Nephron progenitor cell (in vitro differentiated cells): ENCODE measurements around the gene C1orf21.

ENCODE experiments used
- DNase-seq: peaks from one replicate; pipeline ENCODE4 v3.0.0; 2021
- H3K27ac Mint-ChIP-seq: 2 replicates; pipeline ENCODE4 v1.8.0; 2021; ENCODE audit warnings: mild to moderate bottlenecking, moderate library complexity, mixed read lengths
- H3K27me3 Mint-ChIP-seq: 2 replicates; pipeline ENCODE4 v1.8.0; 2021; ENCODE audit warnings: mild to moderate bottlenecking, low read depth, mixed read lengths; ENCODE audit not compliant: poor library complexity
- H3K36me3 Mint-ChIP-seq: 2 replicates; pipeline ENCODE4 v1.8.0; 2021; ENCODE audit warnings: low read depth, mixed read lengths
- H3K4me1 Mint-ChIP-seq: 2 replicates; pipeline ENCODE4 v1.8.0; 2021; ENCODE audit warnings: mixed read lengths
- H3K4me3 Mint-ChIP-seq: 2 replicates; pipeline ENCODE4 v1.8.0; 2021; ENCODE audit warnings: mild to moderate bottlenecking, moderate library complexity, mixed read lengths
- H3K9me3 Mint-ChIP-seq: 2 replicates; pipeline ENCODE4 v1.8.0; 2021; ENCODE audit warnings: mild to moderate bottlenecking, moderate library complexity, mixed read lengths
- CTCF ChIP-seq: fragments of 200-600 bp; sonication (generic); IDR thresholded peaks from 2 replicates; pipeline ENCODE4 v1.5.0; 2021; ENCODE audit warnings: antibody characterized with exemption

Gene C1orf21

GRCh38 chr1:184545601-184546000 is 158.8 kb downstream of the C1orf21 start:
- H3K4me1 Mint-ChIP-seq: no peaks in the 10 kb centered on the region
- no peak for TF ChIP-seq CTCF
- peaks cover 3% of the 10 kb centered on the region for H3K27me3 Mint-ChIP-seq
- no peak for DNase-seq
- no peak overlapping the region for H3K27ac Mint-ChIP-seq
- no peaks in the 10 kb centered on the region for H3K9me3 Mint-ChIP-seq
- H3K4me3 Mint-ChIP-seq: no peak overlapping the region
- H3K36me3 Mint-ChIP-seq: no peaks in the 10 kb centered on the region

- TF ChIP-seq CTCF: no peak
- Mint-ChIP-seq H3K4me1 (peaks cover 11% of the 10 kb centered on the region), H3K27ac (no peak overlapping the region), H3K9me3 (no peaks in the 10 kb centered on the region), H3K27me3 (peaks cover 3% of the 10 kb centered on the region), H3K4me3 (no peak overlapping the region), H3K36me3 (no peaks in the 10 kb centered on the region)
- no peak for DNase-seq
These were observed 165.6 kb downstream of the C1orf21 start for GRCh38 chr1:184552446-184552845.

DNA sequence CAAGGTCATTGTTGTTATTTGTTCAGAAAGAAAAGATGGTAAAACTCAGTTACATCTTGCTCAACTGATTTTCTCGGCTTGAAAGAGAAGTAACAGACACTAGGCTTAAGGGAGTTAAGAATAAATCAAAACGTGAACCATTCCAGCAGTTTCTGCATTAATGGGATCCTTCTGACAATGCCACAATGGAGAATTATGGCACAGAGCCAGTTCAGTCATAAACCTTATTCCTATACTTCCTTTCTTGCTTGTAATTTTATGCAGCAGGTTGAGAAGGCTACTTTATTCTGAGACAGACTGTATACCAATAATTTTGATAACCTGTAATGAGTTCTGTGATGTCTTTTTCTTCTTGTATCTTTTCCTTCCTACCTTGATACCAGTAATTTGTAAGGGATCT is 167.0 kb downstream of the C1orf21 start:
- H3K9me3 Mint-ChIP-seq: no peaks in the 10 kb centered on the region

GRCh38 chr1:184555665-184556641 is 169.1 kb downstream of the C1orf21 start:
- Mint-ChIP-seq H3K4me3 (no peak overlapping the region), H3K27ac (no peak overlapping the region)

More for the DNA sequence above, 167.0 kb downstream of the C1orf21 start:
- Mint-ChIP-seq H3K27me3 (peaks cover 3% of the 10 kb centered on the region), H3K27ac (no peak overlapping the region), H3K4me3 (no peak overlapping the region), H3K4me1 (peaks cover 11% of the 10 kb centered on the region), H3K36me3 (no peaks in the 10 kb centered on the region)
- TF ChIP-seq CTCF: no peak
- no peak for DNase-seq

GRCh38 chr1:184556665-184557064 is 169.8 kb downstream of the C1orf21 start:
- H3K36me3 Mint-ChIP-seq: no peaks in the 10 kb centered on the region

More at GRCh38 chr1:184555665-184556641, 169.1 kb downstream of the C1orf21 start:
- Mint-ChIP-seq H3K36me3 (no peaks in the 10 kb centered on the region), H3K9me3 (no peaks in the 10 kb centered on the region), H3K4me1 (peaks cover 11% of the 10 kb centered on the region), H3K27me3 (peaks cover 3% of the 10 kb centered on the region)
- no peak for TF ChIP-seq CTCF
- DNase-seq: no peak

More at GRCh38 chr1:184556665-184557064, 169.8 kb downstream of the C1orf21 start:
- no peak for TF ChIP-seq CTCF
- Mint-ChIP-seq H3K9me3 (no peaks in the 10 kb centered on the region), H3K27ac (no peak overlapping the region), H3K4me3 (no peak overlapping the region), H3K4me1 (peaks cover 11% of the 10 kb centered on the region), H3K27me3 (peaks cover 3% of the 10 kb centered on the region)
- DNase-seq: no peak
